Trophoblast cell (in vitro differentiated cells and primary cell): ENCODE data around the gene UCHL1.
A peak's percentile ranks its signal among the peaks of the same experiment; 100 is the strongest.

Experiments
- DNase-seq, 2 donors: peaks; one replicate each; pipeline ENCODE4 v3.0.0-alpha.2; 2016
- H2AFZ ChIP-seq: 2 replicates; pipeline ENCODE4 v1.6.1; 2013; ENCODE audit warnings: low read length, moderate library complexity, mild to moderate bottlenecking; ENCODE audit not compliant: insufficient read depth, poor library complexity
- H2AK5ac ChIP-seq: 2 replicates; pipeline ENCODE4 v1.6.1; 2013; ENCODE audit warnings: mild to moderate bottlenecking, low read length
- H2BK120ac ChIP-seq: 2 replicates; pipeline ENCODE4 v1.6.1; 2013; ENCODE audit warnings: low read length, mild to moderate bottlenecking, moderate library complexity; ENCODE audit not compliant: insufficient read depth, poor library complexity
- H2BK12ac ChIP-seq: 2 replicates; pipeline ENCODE4 v1.6.1; 2013; ENCODE audit warnings: mild to moderate bottlenecking, low read length, moderate library complexity
- H2BK5ac ChIP-seq: 2 replicates; pipeline ENCODE4 v1.6.1; 2013; ENCODE audit warnings: low read length, low read depth, moderate library complexity, mild to moderate bottlenecking; ENCODE audit not compliant: poor library complexity
- H3K14ac ChIP-seq: 2 replicates; pipeline ENCODE4 v1.6.1; 2013; ENCODE audit warnings: mild to moderate bottlenecking, low read length
- H3K18ac ChIP-seq: 2 replicates; pipeline ENCODE4 v1.6.1; 2013; ENCODE audit warnings: mild to moderate bottlenecking, low read length
- H3K23ac ChIP-seq: 2 replicates; pipeline ENCODE4 v1.6.1; 2013; ENCODE audit warnings: low read length
- H3K27ac ChIP-seq: 2 replicates; pipeline ENCODE4 v1.5.1; 2013; ENCODE audit warnings: low read depth, mild to moderate bottlenecking, inconsistent platforms, low read length, moderate library complexity
- H3K27me3 ChIP-seq: 2 replicates; pipeline ENCODE4 v1.6.1; 2013; ENCODE audit warnings: inconsistent platforms, mild to moderate bottlenecking, low read length, moderate library complexity; ENCODE audit not compliant: insufficient read depth
- H3K36me3 ChIP-seq, 2 experiments: 1 replicate in 1 of 2; 2 replicates in 1 of 2; pipeline ENCODE4 v1.6.1; 2013; ENCODE audit warnings: low read length in 2 of 2, mild to moderate bottlenecking in 2 of 2, moderate library complexity in 1 of 2; ENCODE audit not compliant: insufficient read depth in 2 of 2, control insufficient read depth in 1 of 2
- H3K4ac ChIP-seq: 2 replicates; pipeline ENCODE4 v1.6.1; 2013; ENCODE audit warnings: low read depth, mild to moderate bottlenecking, low read length, moderate library complexity
- H3K4me1 ChIP-seq, 2 experiments: 1 replicate in 1 of 2; 2 replicates in 1 of 2; pipeline ENCODE4 v1.6.1; 2013; ENCODE audit warnings: low read length in 2 of 2, mild to moderate bottlenecking in 2 of 2, moderate library complexity in 1 of 2; ENCODE audit not compliant: insufficient read depth in 2 of 2, control insufficient read depth in 1 of 2
- H3K4me2 ChIP-seq: 2 replicates; pipeline ENCODE4 v1.6.1; 2013; ENCODE audit warnings: inconsistent platforms, mild to moderate bottlenecking, low read length, moderate library complexity
- H3K4me3 ChIP-seq: 2 replicates; pipeline ENCODE4 v1.5.1; 2013; ENCODE audit warnings: mild to moderate bottlenecking, low read depth, low read length, inconsistent platforms
- H3K79me1 ChIP-seq: one replicate; pipeline ENCODE4 v1.6.1; 2013; ENCODE audit warnings: low read length
- H3K79me2 ChIP-seq: 2 replicates; pipeline ENCODE4 v1.6.1; 2013; ENCODE audit warnings: low read length, mild to moderate bottlenecking; ENCODE audit not compliant: control insufficient read depth, insufficient read depth, poor library complexity
- H3K9ac ChIP-seq: 2 replicates; pipeline ENCODE4 v1.6.1; 2013; ENCODE audit warnings: mild to moderate bottlenecking, low read length
- H3K9me3 ChIP-seq: 2 replicates; pipeline ENCODE4 v1.6.1; 2013; ENCODE audit warnings: low read depth, mild to moderate bottlenecking, control low read depth, inconsistent platforms, low read length; ENCODE audit not compliant: insufficient read depth
- H4K12ac ChIP-seq: 2 replicates; pipeline ENCODE4 v1.6.1; 2013; ENCODE audit warnings: low read depth, mild to moderate bottlenecking, low read length, moderate library complexity
- H4K8ac ChIP-seq: 2 replicates; pipeline ENCODE4 v1.6.1; 2013; ENCODE audit warnings: low read depth, mild to moderate bottlenecking, low read length, moderate library complexity
- H4K91ac ChIP-seq: one replicate; pipeline ENCODE4 v1.6.1; 2013; ENCODE audit warnings: low read depth, mild to moderate bottlenecking, low read length, moderate library complexity
- WGBS: extraction: QIAGEN DNeasy Blood & Tissue Kit; methylation state at CpG from one replicate; pipeline ENCODE4 v1.1.7; 2013; ENCODE audit warnings: missing lambda C conversion rate; ENCODE audit not compliant: insufficient read length, insufficient coverage; ENCODE audit errors: extremely low coverage; 5-methylcytosine and 5-hydroxymethylcytosine counted together

The UCHL1 gene

DNA sequence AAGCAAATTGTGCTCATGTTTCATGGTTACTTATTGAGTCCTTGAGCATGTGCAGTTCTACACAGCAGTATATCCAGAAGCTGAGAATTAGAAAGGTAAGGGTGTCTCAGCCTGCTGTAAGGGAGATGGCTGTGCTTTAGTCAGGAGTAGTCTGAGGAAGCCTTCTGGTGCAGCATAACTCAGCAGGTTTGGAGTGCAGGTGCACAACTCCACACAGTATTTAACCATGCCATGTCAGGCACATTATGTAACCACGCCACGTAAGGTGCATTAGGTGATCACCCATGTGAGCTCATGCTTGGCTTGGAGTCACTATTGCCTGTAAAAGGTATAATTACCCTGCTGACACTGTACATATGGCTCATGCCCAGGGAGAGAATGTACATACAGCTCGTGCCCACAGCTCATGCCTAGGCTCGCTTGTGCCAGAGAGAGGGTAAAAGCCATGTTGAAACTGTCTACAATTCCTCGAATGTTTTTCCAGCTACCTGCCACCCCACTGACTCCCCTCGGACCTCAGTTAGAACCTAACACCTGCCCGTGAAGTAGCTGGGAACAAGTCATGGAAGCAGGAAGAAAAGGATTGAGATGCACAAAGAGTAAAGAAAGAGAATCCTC, 37.8 kb downstream of the UCHL1 start:
- H2AFZ ChIP-seq: no peak overlapping the region
- no CpG with 5 or more reads among the region's 7 CpGs for WGBS
- H3K9ac ChIP-seq: no peak overlapping the region
- H4K8ac ChIP-seq: no peak overlapping the region
- no peaks in the 10 kb centered on the region for H3K79me1 ChIP-seq
- H3K4me1 ChIP-seq: no peaks in the 10 kb centered on the region
- H2BK5ac ChIP-seq: no peak overlapping the region
- no peaks in the 10 kb centered on the region for H3K79me2 ChIP-seq
- DNase-seq: no peak
- H4K91ac ChIP-seq: no peak overlapping the region
- no peak overlapping the region for H2BK120ac ChIP-seq
- no peaks in the 10 kb centered on the region for H3K36me3 ChIP-seq
- no peak overlapping the region for H3K4me3 ChIP-seq
- no peak overlapping the region for H2BK12ac ChIP-seq
- H3K18ac ChIP-seq: no peak overlapping the region
- no peak overlapping the region for H4K12ac ChIP-seq
- no peak overlapping the region for H3K23ac ChIP-seq
- H3K9me3 ChIP-seq: peaks cover 7% of the 10 kb centered on the region
- no peak overlapping the region for H3K14ac ChIP-seq
- H3K4me2 ChIP-seq: no peak overlapping the region
- no peaks in the 10 kb centered on the region for H3K27me3 ChIP-seq
- no peak overlapping the region for H3K27ac ChIP-seq
- H2AK5ac ChIP-seq: no peak overlapping the region
- H3K4ac ChIP-seq: no peak overlapping the region

DNA sequence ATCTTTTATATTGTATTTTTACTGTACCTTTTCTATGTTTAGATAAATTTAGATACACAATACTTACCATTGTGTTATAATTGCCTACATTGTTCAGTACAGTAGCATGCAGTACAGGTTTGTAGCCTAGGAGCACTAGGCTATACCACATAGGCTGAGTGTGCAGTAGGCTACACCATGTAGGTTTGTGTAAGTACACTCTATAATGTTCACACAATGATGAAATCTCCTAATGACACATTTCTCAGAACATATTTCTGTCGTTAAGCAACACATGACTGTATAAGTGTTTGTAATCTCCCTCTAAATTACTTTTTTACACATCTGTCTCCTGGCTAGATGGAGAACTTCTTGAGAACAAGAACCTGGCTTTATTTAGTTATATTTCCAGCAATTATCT, 40.3 kb downstream of the UCHL1 start:
- no peaks in the 10 kb centered on the region for H3K79me1 ChIP-seq
- no peak overlapping the region for H4K12ac ChIP-seq
- H2AFZ ChIP-seq: no peak overlapping the region
- no peaks in the 10 kb centered on the region for H3K27me3 ChIP-seq
- H3K9ac ChIP-seq: no peak overlapping the region
- H3K36me3 ChIP-seq: no peaks in the 10 kb centered on the region
- no peak overlapping the region for H3K14ac ChIP-seq
- no peaks in the 10 kb centered on the region for H3K4me1 ChIP-seq
- H2BK120ac ChIP-seq: no peak overlapping the region
- H2BK5ac ChIP-seq: no peak overlapping the region
- H2BK12ac ChIP-seq: no peak overlapping the region
- no peak overlapping the region for H3K4me3 ChIP-seq
- no peak overlapping the region for H3K23ac ChIP-seq
- no peak overlapping the region for H3K4me2 ChIP-seq
- H4K91ac ChIP-seq: no peak overlapping the region
- no CpG with 5 or more reads among the region's 1 CpG for WGBS
- no peak overlapping the region for H3K4ac ChIP-seq
- no peak overlapping the region for H3K18ac ChIP-seq
- no peaks in the 10 kb centered on the region for H3K79me2 ChIP-seq
- DNase-seq: peak in 1 of 2 donors; percentile 45
- no peak overlapping the region for H4K8ac ChIP-seq
- H3K27ac ChIP-seq: no peak overlapping the region
- no peak overlapping the region for H2AK5ac ChIP-seq
- H3K9me3 ChIP-seq: peaks cover 7% of the 10 kb centered on the region

DNA sequence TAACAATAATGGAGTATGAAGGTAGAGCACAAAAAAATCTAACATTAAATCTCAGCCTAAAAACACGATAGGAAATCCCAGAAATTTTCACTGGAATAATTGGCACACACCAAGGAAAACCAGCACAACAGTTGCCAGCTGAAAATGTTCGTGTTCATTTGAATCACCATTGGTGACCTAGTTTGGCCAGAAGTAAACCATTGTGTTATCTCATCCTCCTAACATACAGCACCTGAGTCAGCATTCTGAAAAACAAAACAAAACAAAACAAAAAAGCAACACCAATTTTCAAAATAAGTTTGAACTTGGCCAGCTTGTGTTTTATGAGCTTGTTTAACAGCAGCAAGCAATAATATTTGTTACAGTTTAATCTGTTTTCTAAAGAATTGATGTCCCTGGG, 41.1 kb downstream of the UCHL1 start:
- no peaks in the 10 kb centered on the region for H3K36me3 ChIP-seq
- no peaks in the 10 kb centered on the region for H3K79me2 ChIP-seq
- H3K14ac ChIP-seq: no peak overlapping the region
- no peak overlapping the region for H2AFZ ChIP-seq
- no peak overlapping the region for H4K12ac ChIP-seq
- no peaks in the 10 kb centered on the region for H3K27me3 ChIP-seq
- H2BK120ac ChIP-seq: no peak overlapping the region
- H3K79me1 ChIP-seq: no peaks in the 10 kb centered on the region
- DNase-seq: no peak
- no peak overlapping the region for H2BK12ac ChIP-seq
- H4K91ac ChIP-seq: no peak overlapping the region
- H2BK5ac ChIP-seq: no peak overlapping the region
- H3K4ac ChIP-seq: no peak overlapping the region
- no peak overlapping the region for H3K9ac ChIP-seq
- H3K23ac ChIP-seq: no peak overlapping the region
- H3K4me2 ChIP-seq: no peak overlapping the region
- no CpG with 5 or more reads among the region's 2 CpGs for WGBS
- H3K9me3 ChIP-seq: peaks cover 7% of the 10 kb centered on the region
- no peak overlapping the region for H4K8ac ChIP-seq
- H3K4me3 ChIP-seq: no peak overlapping the region
- H3K18ac ChIP-seq: no peak overlapping the region
- no peak overlapping the region for H3K27ac ChIP-seq
- no peaks in the 10 kb centered on the region for H3K4me1 ChIP-seq
- no peak overlapping the region for H2AK5ac ChIP-seq

DNA sequence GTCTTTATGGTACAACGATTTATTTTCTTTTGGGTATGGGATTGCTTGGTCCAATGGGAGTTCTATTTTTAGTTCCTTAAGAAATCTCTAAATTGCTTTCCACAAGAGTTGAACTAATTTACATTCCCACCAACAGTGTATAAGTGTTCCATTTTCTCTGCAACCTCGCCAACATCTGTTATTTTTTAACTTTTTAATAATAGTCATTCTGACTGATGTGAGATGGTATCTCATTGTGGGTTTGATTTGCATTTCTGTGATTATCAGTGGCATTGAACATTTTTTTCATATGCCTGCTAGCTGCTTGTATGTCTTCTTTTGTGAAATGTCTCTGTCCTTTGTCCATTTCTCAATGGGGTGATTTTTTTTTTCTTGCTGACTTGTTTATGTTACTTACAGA, 42.8 kb downstream of the UCHL1 start:
- H3K9me3 ChIP-seq: peaks cover 5% of the 10 kb centered on the region
- no peak overlapping the region for H3K14ac ChIP-seq
- no peak overlapping the region for H2BK120ac ChIP-seq
- no CpG with 5 or more reads among the region's 2 CpGs for WGBS
- no peak overlapping the region for H3K9ac ChIP-seq
- no peak overlapping the region for H2BK12ac ChIP-seq
- H3K27me3 ChIP-seq: no peaks in the 10 kb centered on the region
- no peak overlapping the region for H2BK5ac ChIP-seq
- H2AFZ ChIP-seq: no peak overlapping the region
- no peaks in the 10 kb centered on the region for H3K79me2 ChIP-seq
- no peak overlapping the region for H3K18ac ChIP-seq
- no peak overlapping the region for H3K4me2 ChIP-seq
- H4K91ac ChIP-seq: no peak overlapping the region
- no peak overlapping the region for H3K4me3 ChIP-seq
- H3K4ac ChIP-seq: no peak overlapping the region
- H3K4me1 ChIP-seq: no peaks in the 10 kb centered on the region
- no peaks in the 10 kb centered on the region for H3K79me1 ChIP-seq
- H3K27ac ChIP-seq: no peak overlapping the region
- no peaks in the 10 kb centered on the region for H3K36me3 ChIP-seq
- DNase-seq: no peak
- H2AK5ac ChIP-seq: no peak overlapping the region
- H4K8ac ChIP-seq: no peak overlapping the region
- H4K12ac ChIP-seq: no peak overlapping the region
- H3K23ac ChIP-seq: no peak overlapping the region
